H9 (cell line): Measurements from ENCODE around the gene SLC39A1. TPM values are rescaled to one million over a fixed set of nuclear protein-coding genes. Genes with fewer than 3 reads are reported as not detected.

Experiments
- DNase-seq: peaks from one replicate; pipeline ENCODE4 v3.0.0-alpha.2; 2017
- H2AFZ ChIP-seq: one replicate; pipeline ENCODE4 v1.6.1; 2013; ENCODE audit warnings: mild to moderate bottlenecking, low read length, control low read depth, moderate library complexity
- H2AK5ac ChIP-seq: 2 replicates; pipeline ENCODE4 v1.6.1; 2013; ENCODE audit warnings: low read length, control low read depth, mixed read lengths; ENCODE audit not compliant: insufficient read length
- H2BK120ac ChIP-seq: one replicate; pipeline ENCODE4 v1.6.1; 2013; ENCODE audit warnings: low read depth, mild to moderate bottlenecking, low read length, control low read depth, inconsistent platforms; ENCODE audit not compliant: poor library complexity, severe bottlenecking
- H2BK12ac ChIP-seq: 2 replicates; pipeline ENCODE4 v1.6.1; 2013; ENCODE audit warnings: low read length, control low read depth, mixed read lengths, low read depth; ENCODE audit not compliant: insufficient read length
- H2BK15ac ChIP-seq: 2 replicates; pipeline ENCODE4 v1.6.1; 2013; ENCODE audit warnings: low read depth, low read length, control low read depth
- H2BK20ac ChIP-seq: one replicate; pipeline ENCODE4 v1.6.1; 2013; ENCODE audit warnings: low read depth, mild to moderate bottlenecking, low read length, control low read depth, inconsistent platforms; ENCODE audit not compliant: poor library complexity, severe bottlenecking
- H2BK5ac ChIP-seq: 2 replicates; pipeline ENCODE4 v1.6.1; 2013; ENCODE audit warnings: low read length, control low read depth, mixed read lengths; ENCODE audit not compliant: insufficient read length
- H3K14ac ChIP-seq: 2 replicates; pipeline ENCODE4 v1.6.1; 2013; ENCODE audit warnings: low read length, control low read depth; ENCODE audit not compliant: insufficient read depth
- H3K18ac ChIP-seq: 2 replicates; pipeline ENCODE4 v1.6.1; 2013; ENCODE audit warnings: low read depth, mild to moderate bottlenecking, mixed read lengths, low read length, control low read depth; ENCODE audit not compliant: insufficient read length
- H3K23ac ChIP-seq: 2 replicates; pipeline ENCODE4 v1.6.1; 2013; ENCODE audit warnings: low read length, control low read depth, mixed read lengths, low read depth; ENCODE audit not compliant: insufficient read length
- H3K23me2 ChIP-seq: 2 replicates; pipeline ENCODE4 v1.6.1; 2013; ENCODE audit warnings: low read depth, mild to moderate bottlenecking, mixed read lengths, low read length, control low read depth; ENCODE audit not compliant: insufficient read length, poor library complexity, severe bottlenecking
- H3K27ac ChIP-seq: 2 replicates; pipeline ENCODE4 v1.5.1; 2013; ENCODE audit warnings: low read length, control low read depth, mixed read lengths, low read depth; ENCODE audit not compliant: insufficient read length
- H3K27me3 ChIP-seq: 2 replicates; pipeline ENCODE4 v1.6.1; 2013; ENCODE audit warnings: low read length, control low read depth, inconsistent platforms; ENCODE audit not compliant: insufficient read depth
- H3K4ac ChIP-seq: 2 replicates; pipeline ENCODE4 v1.6.1; 2013; ENCODE audit warnings: low read depth, mild to moderate bottlenecking, control low read depth, inconsistent platforms, low read length, moderate library complexity
- H3K4me1 ChIP-seq: 2 replicates; pipeline ENCODE4 v1.6.1; 2013; ENCODE audit warnings: low read length, control low read depth, inconsistent platforms; ENCODE audit not compliant: insufficient read depth
- H3K4me2 ChIP-seq: 2 replicates; pipeline ENCODE4 v1.6.1; 2013; ENCODE audit warnings: low read length, control low read depth, mixed read lengths; ENCODE audit not compliant: insufficient read length, insufficient read depth
- H3K56ac ChIP-seq: 2 replicates; pipeline ENCODE4 v1.6.1; 2013; ENCODE audit warnings: low read depth, mild to moderate bottlenecking, mixed read lengths, low read length, control low read depth; ENCODE audit not compliant: insufficient read length
- H3K79me1 ChIP-seq: 2 replicates; pipeline ENCODE4 v1.6.1; 2013; ENCODE audit warnings: low read depth, mild to moderate bottlenecking, moderate library complexity, low read length, control low read depth, inconsistent platforms; ENCODE audit not compliant: insufficient read depth, poor library complexity, severe bottlenecking
- H3K79me2 ChIP-seq: 2 replicates; pipeline ENCODE4 v1.6.1; 2013; ENCODE audit warnings: low read length, control low read depth, inconsistent platforms; ENCODE audit not compliant: insufficient read depth
- H3K9ac ChIP-seq: 2 replicates; pipeline ENCODE4 v1.6.1; 2013; ENCODE audit warnings: low read length, control low read depth, mixed read lengths; ENCODE audit not compliant: insufficient read length; ENCODE audit errors: extremely low read depth
- H3K9me3 ChIP-seq: one replicate; pipeline ENCODE4 v1.6.1; 2013; ENCODE audit warnings: low read depth, low read length, inconsistent platforms; ENCODE audit not compliant: control insufficient read depth
- H3T11ph ChIP-seq: one replicate; pipeline ENCODE4 v1.6.1; 2013; ENCODE audit warnings: mild to moderate bottlenecking, low read length, control low read depth, inconsistent platforms
- H4K20me1 ChIP-seq: one replicate; pipeline ENCODE4 v1.6.1; 2013; ENCODE audit not compliant: control insufficient read depth, insufficient read length, insufficient read depth
- H4K5ac ChIP-seq: 2 replicates; pipeline ENCODE4 v1.6.1; 2013; ENCODE audit warnings: low read depth, mild to moderate bottlenecking, mixed read lengths, low read length, control low read depth; ENCODE audit not compliant: insufficient read length
- H4K8ac ChIP-seq: replicated peaks from 2 replicates; pipeline ENCODE4 v1.6.1; 2013; ENCODE audit warnings: low read length, control low read depth, mixed read lengths, low read depth; ENCODE audit not compliant: insufficient read length
- H4K91ac ChIP-seq: 2 replicates; pipeline ENCODE4 v1.6.1; 2013; ENCODE audit warnings: low read depth, mild to moderate bottlenecking, moderate library complexity, mixed read lengths, low read length, control low read depth; ENCODE audit not compliant: insufficient read length
- H3K27ac Mint-ChIP-seq, 3 experiments: 2 replicates in 2 of 3; 3 replicates in 1 of 3; pipeline ENCODE4 v1.8.0; 2020 to 2021; ENCODE audit warnings: mixed read lengths in 3 of 3, mild to moderate bottlenecking in 1 of 3, moderate library complexity in 1 of 3
- H3K27me3 Mint-ChIP-seq: 2 replicates; pipeline ENCODE4 v1.8.0; 2021; ENCODE audit warnings: low read depth, mild to moderate bottlenecking, moderate library complexity, mixed read lengths
- H3K36me3 Mint-ChIP-seq, 3 experiments: 2 replicates in 2 of 3; 3 replicates in 1 of 3; pipeline ENCODE4 v1.8.0; 2020 to 2021; ENCODE audit warnings: low read depth in 3 of 3, mixed read lengths in 3 of 3; ENCODE audit not compliant: insufficient read depth in 1 of 3
- H3K4me1 Mint-ChIP-seq, 2 experiments: 2 replicates each; pipeline ENCODE4 v1.8.0; 2020; ENCODE audit warnings: mixed read lengths in 2 of 2
- H3K4me3 Mint-ChIP-seq, 2 experiments: 2 replicates in 1 of 2; 3 replicates in 1 of 2; pipeline ENCODE4 v1.8.0; 2020 to 2021; ENCODE audit warnings: mild to moderate bottlenecking in 2 of 2, mixed read lengths in 2 of 2, moderate library complexity in 1 of 2
- H3K9me3 Mint-ChIP-seq, 2 experiments: 2 replicates in 1 of 2; 3 replicates in 1 of 2; pipeline ENCODE4 v1.8.0; 2020; ENCODE audit warnings: mild to moderate bottlenecking in 2 of 2, mixed read lengths in 2 of 2, moderate library complexity in 1 of 2
- WGBS: extraction: QIAGEN DNeasy Blood & Tissue Kit; methylation state at CpG from one replicate; pipeline ENCODE4 v1.1.7; 2013; ENCODE audit warnings: missing lambda C conversion rate, low lambda C conversion rate, mixed read lengths; ENCODE audit not compliant: insufficient read length; ENCODE audit errors: extremely low coverage; 5-methylcytosine and 5-hydroxymethylcytosine counted together
- total RNA-seq: library from RNA; stranded (reverse); gene quantifications from 2 replicates; pipeline ENCODE4 v1.2.1, GENCODE V29; 2021
- TF ChIP-seq, protein P1 (sequence below): fragments of 200-600 bp; sonication (generic); conservative IDR thresholded peaks from 3 replicates; pipeline ENCODE4 v1.8.0; 2021; ENCODE audit warnings: antibody characterized with exemption, mild to moderate bottlenecking

Gene SLC39A1
- total RNA-seq, 1 experiment from 2014 or later = 161 TPM

DNA sequence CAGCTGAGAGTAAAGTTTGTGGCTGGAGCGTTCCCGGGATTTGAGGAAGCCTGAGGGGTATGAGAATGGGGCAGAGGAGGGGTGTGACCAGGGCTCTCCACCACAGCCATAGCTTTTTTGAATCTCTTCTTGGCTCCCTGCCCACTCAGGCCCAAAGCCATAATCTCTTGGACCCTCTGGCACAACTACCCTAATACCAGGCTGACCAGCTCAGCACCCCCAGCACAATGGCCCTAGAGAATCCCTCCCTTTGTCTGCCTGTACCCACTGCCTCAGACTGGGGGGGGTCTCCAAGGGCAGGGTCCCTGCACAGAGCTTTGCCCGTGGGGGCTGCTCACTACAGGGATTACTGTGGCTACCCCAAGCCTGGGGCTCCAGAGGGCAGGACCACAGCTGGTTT lies 24.3 kb downstream of the SLC39A1 start:
- H3K9me3 ChIP-seq = no peaks in the 10 kb centered on the region
- no peak overlapping the region for H2AFZ ChIP-seq
- H3K14ac ChIP-seq = no peak overlapping the region
- peaks cover 3% of the 10 kb centered on the region for H4K20me1 ChIP-seq
- no peaks in the 10 kb centered on the region for H3K79me1 ChIP-seq
- H4K91ac ChIP-seq = no peak overlapping the region
- no peaks in the 10 kb centered on the region for H3K4me1 Mint-ChIP-seq
- H2BK12ac ChIP-seq = no peak overlapping the region
- H3K27me3 Mint-ChIP-seq = no peaks in the 10 kb centered on the region
- H2BK15ac ChIP-seq = no peak overlapping the region
- no peaks in the 10 kb centered on the region for H3K79me2 ChIP-seq
- no peak overlapping the region for H3K4me2 ChIP-seq
- H3K36me3 Mint-ChIP-seq = peaks cover 44 to 78% (median 75%) of the 10 kb centered on the region in 3 experiments
- no peak overlapping the region for H4K5ac ChIP-seq
- no CpG with 5 or more reads among the region's 3 CpGs for WGBS
- H2BK5ac ChIP-seq = no peak overlapping the region
- H3K4me3 Mint-ChIP-seq = no peak overlapping the region
- no peak overlapping the region for H2AK5ac ChIP-seq
- H3K23me2 ChIP-seq = no peaks in the 10 kb centered on the region
- DNase-seq = no peak
- H3T11ph ChIP-seq = no peak overlapping the region
- H3K9me3 Mint-ChIP-seq = no peaks in the 10 kb centered on the region
- H3K9ac ChIP-seq = no peak overlapping the region
- H3K23ac ChIP-seq = no peak overlapping the region
- no peak overlapping the region for H4K8ac ChIP-seq
- no peak overlapping the region for H3K18ac ChIP-seq
- H3K27ac ChIP-seq = no peak overlapping the region
- no peak overlapping the region for H3K4ac ChIP-seq
- H2BK120ac ChIP-seq = no peak overlapping the region
- H2BK20ac ChIP-seq = no peak overlapping the region
- no peak overlapping the region for H3K56ac ChIP-seq
- H3K4me1 ChIP-seq = no peaks in the 10 kb centered on the region
- no peaks in the 10 kb centered on the region for H3K27me3 ChIP-seq
- H3K27ac Mint-ChIP-seq = peak overlapping the region in 1 of 3 experiments; percentile 59; a peak in 1 of 7 replicates
- TF ChIP-seq, protein P1, sequence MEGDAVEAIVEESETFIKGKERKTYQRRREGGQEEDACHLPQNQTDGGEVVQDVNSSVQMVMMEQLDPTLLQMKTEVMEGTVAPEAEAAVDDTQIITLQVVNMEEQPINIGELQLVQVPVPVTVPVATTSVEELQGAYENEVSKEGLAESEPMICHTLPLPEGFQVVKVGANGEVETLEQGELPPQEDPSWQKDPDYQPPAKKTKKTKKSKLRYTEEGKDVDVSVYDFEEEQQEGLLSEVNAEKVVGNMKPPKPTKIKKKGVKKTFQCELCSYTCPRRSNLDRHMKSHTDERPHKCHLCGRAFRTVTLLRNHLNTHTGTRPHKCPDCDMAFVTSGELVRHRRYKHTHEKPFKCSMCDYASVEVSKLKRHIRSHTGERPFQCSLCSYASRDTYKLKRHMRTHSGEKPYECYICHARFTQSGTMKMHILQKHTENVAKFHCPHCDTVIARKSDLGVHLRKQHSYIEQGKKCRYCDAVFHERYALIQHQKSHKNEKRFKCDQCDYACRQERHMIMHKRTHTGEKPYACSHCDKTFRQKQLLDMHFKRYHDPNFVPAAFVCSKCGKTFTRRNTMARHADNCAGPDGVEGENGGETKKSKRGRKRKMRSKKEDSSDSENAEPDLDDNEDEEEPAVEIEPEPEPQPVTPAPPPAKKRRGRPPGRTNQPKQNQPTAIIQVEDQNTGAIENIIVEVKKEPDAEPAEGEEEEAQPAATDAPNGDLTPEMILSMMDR = no peak
